Stimulated activated naive CD8-positive, alpha-beta T cell treated with anti-CD3 and anti-CD28 coated beads, Interleukin-15, Interleukin-2, amounts not matched to agents 100 ng/mL and 50 ng/mL, for 24 hours (primary cell): Measurements from ENCODE around the gene SFXN2.
"Not testable (repeated sequence)": the region's sequence is repeated elsewhere in the genome, so short reads cannot be mapped to it uniquely, and the experiment has no call there.

Experiments used
- H3K27ac Mint-ChIP-seq: one replicate; pipeline ENCODE4 v1.8.0; 2021; ENCODE audit warnings: mild to moderate bottlenecking, mixed read lengths
- H3K27me3 Mint-ChIP-seq: one replicate; pipeline ENCODE4 v1.8.0; 2021; ENCODE audit warnings: mixed read lengths
- H3K36me3 Mint-ChIP-seq: one replicate; pipeline ENCODE4 v1.8.0; 2021; ENCODE audit warnings: low read depth, mixed read lengths
- H3K4me1 Mint-ChIP-seq: one replicate; pipeline ENCODE4 v1.8.0; 2021; ENCODE audit warnings: low read depth, mixed read lengths
- H3K4me3 Mint-ChIP-seq: one replicate; pipeline ENCODE4 v1.8.0; 2021; ENCODE audit warnings: mild to moderate bottlenecking, mixed read lengths
- H3K9me3 Mint-ChIP-seq: one replicate; pipeline ENCODE4 v1.8.0; 2021; ENCODE audit warnings: mixed read lengths

Gene SFXN2

DNA sequence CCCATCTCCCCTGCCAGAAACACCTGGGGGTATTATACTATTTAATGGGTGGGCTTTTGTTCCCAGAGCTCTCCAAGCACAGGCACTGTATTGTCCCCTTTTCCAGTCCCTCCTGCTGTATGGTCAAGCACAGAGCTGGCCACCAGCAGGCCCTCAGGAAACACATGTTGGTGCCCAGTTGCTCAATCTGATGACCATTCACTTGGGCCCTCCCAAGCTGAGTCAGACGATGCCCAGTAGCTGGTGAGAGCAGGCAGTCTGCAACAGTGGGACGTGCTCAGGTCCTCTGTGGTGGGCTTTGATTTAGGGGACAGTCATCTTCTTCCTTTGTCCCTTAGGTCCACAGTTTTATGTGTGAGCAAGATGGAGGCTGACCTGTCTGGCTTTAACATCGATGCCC, 11.8 kb downstream of the SFXN2 start:
- no peak overlapping the region for H3K4me3 Mint-ChIP-seq
- no peaks in the 10 kb centered on the region for H3K27me3 Mint-ChIP-seq
- H3K4me1 Mint-ChIP-seq: peaks cover 32% of the 10 kb centered on the region
- no peak overlapping the region for H3K27ac Mint-ChIP-seq
- H3K36me3 Mint-ChIP-seq: peaks cover 41% of the 10 kb centered on the region
- H3K9me3 Mint-ChIP-seq: peaks cover 4% of the 10 kb centered on the region

DNA sequence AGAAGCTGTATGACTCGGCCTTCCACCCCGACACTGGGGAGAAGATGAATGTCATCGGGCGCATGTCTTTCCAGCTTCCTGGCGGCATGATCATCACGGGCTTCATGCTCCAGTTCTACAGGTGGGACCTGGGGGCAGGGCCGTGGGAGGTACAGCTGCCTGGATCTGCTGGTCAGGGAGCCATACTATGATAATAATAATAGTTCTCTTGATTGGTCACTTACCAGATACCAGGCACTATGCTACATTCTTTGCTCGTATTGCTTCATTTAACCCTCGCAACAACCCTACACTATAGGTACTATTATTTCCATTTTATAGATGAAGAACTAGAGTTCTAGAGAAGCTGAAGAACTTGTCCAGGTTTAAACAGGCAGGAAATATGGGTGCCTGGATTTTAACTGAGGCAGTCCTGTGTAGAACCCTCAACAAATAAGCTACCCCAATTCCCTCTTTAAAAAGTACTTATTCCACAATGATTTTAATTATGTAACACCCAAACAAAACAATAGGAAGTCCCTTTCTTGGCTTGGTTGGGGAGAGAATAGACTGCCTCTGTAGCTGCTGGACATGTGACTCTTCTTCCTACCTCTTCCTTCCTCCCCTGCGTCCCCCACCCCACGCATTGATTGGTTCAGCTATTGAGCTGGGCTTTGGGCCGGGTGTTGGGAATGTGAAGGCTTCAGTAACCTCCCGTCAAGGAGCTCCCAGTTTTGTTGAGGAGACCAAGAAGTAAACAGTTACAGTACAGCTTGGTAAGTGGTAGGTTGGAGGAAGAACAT, 12.8 kb downstream of the SFXN2 start:
- Mint-ChIP-seq H3K4me3 (no peak overlapping the region), H3K4me1 (peaks cover 26% of the 10 kb centered on the region), H3K27ac (peak overlapping the region; percentile 45), H3K27me3 (no peaks in the 10 kb centered on the region), H3K9me3 (peaks cover 4% of the 10 kb centered on the region), H3K36me3 (peaks cover 43% of the 10 kb centered on the region)

DNA sequence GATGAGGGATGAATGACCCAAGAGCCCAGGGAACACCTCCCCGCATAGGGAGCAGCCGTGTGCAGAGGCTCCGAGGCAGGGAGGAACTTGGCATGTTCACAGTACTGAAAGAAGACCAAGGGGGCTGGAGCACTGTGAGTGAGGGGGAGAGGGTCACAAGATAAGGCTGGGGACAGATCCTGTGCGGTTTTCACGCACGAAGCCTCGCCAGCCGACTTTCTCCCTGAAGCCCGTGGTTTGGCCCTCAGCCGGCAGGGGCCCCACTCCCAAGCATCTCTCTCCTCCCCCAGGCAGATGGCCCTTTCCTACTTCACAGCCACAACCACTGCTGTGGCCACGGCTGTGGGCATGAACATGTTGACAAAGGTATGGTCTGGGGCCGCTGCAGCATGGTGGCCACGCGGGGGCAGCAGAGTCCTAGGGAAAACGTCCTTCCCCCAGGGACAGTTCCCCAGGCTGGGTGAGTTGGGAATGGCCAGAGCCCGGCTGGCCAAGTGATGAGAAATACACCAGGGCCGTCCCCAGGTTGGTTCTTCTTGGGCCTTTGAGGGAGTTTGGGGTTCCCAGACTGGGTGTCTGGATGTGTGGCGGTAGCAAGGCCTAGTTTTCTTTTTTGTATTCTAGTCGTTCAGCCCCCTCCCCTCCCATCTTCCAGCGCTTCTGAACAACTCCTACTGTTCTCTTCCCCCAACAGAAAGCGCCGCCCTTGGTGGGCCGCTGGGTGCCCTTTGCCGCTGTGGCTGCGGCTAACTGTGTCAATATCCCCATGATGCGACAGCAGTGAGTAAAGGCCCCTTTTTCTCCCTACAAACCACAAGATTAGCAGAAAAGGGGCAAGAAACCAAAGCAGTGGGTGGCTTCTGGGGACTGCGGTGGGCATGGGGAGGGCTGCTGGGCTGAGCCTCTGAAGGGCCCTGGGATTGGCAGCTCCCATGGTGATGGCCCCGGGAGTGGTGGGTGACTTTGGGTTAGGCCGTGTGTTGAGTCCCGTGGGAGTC, 14.9 kb downstream of the SFXN2 start:
- Mint-ChIP-seq H3K36me3 (peaks cover 52% of the 10 kb centered on the region), H3K27me3 (no peaks in the 10 kb centered on the region), H3K9me3 (no peaks in the 10 kb centered on the region), H3K4me1 (peaks cover 25% of the 10 kb centered on the region), H3K27ac (peak overlapping the region; percentile 70), H3K4me3 (no peak overlapping the region)

DNA sequence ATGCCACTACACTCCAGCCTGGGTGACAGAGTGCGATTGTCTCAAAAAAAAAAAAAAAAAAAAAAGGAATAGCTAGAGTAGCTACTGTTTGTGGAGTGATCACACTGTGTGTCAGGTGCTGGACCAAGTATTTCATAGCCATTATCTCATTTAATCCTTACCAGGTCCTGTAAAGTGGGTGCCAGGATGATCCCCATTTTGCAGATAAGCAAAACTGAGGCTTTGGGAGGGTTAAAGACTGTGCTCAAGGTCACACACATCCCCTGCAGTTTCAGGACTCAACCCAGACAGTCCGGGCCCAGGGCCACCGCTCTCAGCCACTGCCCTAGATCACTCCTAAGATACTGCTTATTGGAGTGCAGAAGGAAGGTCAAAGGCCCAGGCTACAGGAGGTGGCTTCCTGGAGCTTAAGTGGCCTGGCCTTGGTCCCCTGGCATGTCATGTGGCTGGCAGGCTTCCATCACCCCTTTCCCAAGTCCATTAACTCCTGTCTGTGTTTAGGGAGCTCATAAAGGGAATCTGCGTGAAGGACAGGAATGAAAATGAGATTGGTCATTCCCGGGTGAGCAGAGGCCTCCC, 16.9 kb downstream of the SFXN2 start:
- Mint-ChIP-seq H3K9me3 (no peaks in the 10 kb centered on the region), H3K4me3 (no peak overlapping the region), H3K4me1 (peaks cover 25% of the 10 kb centered on the region), H3K27ac (no peak overlapping the region), H3K27me3 (no peaks in the 10 kb centered on the region), H3K36me3 (peaks cover 53% of the 10 kb centered on the region)

DNA sequence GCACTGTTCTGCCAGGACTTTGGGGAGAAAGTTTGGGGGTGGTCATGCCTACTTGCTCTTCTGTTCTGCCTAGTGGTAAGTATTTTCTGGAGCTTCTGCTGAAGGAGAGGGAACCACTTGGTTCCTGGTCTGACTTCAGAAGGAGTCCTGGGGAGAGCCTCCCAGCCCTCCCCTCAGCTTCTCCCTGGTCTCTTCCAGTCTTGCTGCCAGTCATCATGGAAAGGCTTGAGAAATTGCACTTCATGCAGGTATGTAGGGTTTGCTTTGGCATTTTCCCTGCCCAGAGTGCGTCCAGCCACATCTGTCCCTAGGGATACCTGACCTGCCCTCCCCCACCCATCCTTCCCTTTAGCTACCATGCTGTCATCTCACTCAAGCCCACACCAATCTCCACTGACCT, 18.2 kb downstream of the SFXN2 start:
- peak overlapping the region; percentile 16 for H3K27ac Mint-ChIP-seq
- H3K4me3 Mint-ChIP-seq: no peak overlapping the region
- no peaks in the 10 kb centered on the region for H3K9me3 Mint-ChIP-seq
- H3K36me3 Mint-ChIP-seq: peaks cover 43% of the 10 kb centered on the region
- no peaks in the 10 kb centered on the region for H3K27me3 Mint-ChIP-seq
- H3K4me1 Mint-ChIP-seq: peaks cover 23% of the 10 kb centered on the region

DNA sequence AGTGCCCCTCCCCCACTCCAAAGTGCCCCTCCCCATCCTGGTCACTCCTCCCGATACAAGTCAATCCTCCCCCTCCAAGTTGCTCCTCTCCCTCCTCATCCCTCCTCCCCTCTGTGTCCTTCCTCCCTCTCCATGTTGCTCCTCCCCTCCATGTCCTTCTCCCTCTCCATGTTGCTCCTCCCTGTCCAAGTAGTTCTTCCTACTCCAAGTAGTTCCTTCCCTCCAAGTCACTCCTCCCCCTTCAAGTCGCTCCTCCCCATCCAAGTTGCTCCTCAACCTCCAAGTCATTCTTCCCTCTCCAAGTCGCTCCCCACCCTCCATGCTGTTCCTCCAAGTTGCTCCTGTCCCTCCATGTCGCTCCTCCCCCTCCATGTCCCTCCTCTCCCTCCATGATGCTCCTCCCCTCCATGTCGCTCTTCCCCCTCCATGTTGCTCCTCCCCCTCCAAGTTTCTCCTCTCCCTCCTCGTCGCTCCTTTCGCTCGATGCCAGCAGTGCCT, 20.7 kb downstream of the SFXN2 start:
- Mint-ChIP-seq H3K4me1 (peaks cover 3% of the 10 kb centered on the region), H3K27ac (no peak overlapping the region), H3K27me3 (no peaks in the 10 kb centered on the region), H3K4me3 (no peak overlapping the region), H3K36me3 (peaks cover 28% of the 10 kb centered on the region), H3K9me3 (no peaks in the 10 kb centered on the region)

DNA sequence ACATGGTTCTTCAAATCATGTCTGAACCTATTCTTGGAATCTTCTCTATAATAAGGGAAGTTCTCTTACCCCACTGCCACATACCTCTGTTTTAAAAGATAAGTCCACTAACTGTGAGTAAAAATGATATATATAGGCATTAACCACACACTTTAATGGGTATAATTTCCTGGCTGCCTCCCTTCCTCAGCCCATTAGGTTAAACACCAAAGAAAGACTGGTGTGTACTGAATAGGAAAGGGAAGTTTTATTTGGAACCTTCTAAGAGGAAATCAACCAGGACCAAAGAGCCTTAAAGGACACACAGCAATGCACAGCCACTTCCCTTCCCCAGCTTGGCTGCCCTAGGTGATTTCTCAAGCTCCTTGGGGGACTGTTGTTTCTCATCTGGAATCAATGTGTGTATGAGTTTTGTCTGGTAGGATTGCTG, 24.3 kb downstream of the SFXN2 start:
- Mint-ChIP-seq H3K36me3 (peaks cover 9% of the 10 kb centered on the region), H3K27ac (peak overlapping the region; percentile 16), H3K27me3 (no peaks in the 10 kb centered on the region), H3K4me1 (peaks cover 11% of the 10 kb centered on the region), H3K9me3 (peaks cover 6% of the 10 kb centered on the region), H3K4me3 (no peak overlapping the region)

DNA sequence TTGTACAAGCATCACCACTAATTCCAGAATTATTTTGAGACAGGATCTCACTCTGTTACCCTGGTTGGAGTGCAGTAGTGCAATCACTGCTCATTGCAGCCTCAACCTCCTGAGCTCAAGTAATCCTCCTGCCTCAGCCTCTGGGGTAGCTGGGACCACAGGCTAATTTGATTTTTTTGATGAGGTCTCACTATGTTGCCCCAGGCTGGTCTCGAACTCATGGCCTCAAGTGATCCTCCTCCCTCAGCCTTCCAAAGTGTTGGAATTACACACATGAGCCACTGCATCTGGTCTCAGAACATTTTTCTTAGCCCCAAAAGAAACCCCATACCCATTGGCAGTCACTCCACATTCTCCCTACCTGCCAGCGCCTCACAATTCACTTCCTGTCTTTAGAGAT, 25.8 kb downstream of the SFXN2 start:
- H3K27me3 Mint-ChIP-seq: no peaks in the 10 kb centered on the region
- H3K36me3 Mint-ChIP-seq: no peaks in the 10 kb centered on the region
- H3K27ac Mint-ChIP-seq: no peak overlapping the region
- peaks cover 6% of the 10 kb centered on the region for H3K9me3 Mint-ChIP-seq
- no peak overlapping the region for H3K4me3 Mint-ChIP-seq
- peaks cover 23% of the 10 kb centered on the region for H3K4me1 Mint-ChIP-seq

DNA sequence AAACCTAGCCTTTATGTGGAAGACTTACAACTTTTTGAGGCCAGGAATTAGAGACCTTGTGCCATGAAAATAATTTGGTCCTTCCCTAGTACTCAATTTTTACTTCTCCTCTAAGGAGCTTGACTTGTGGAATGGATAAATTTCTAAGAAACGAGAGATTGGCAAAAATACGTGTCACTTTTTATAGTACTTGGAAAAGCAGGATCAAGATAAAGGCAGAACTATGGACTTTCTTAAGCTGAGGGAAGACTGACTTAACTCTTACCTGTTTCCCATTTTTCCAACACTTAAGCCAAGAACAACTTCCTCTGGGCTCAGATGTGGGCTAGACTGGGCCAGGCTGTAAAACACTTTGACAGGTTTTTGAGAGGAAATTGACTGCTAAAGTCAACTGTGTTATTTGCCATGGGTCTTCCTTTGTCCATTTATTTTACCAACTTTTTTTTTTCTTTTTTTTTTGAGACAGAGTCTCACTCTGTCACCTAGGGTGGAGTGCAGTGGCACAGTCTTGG, 27.3 kb downstream of the SFXN2 start:
- Mint-ChIP-seq H3K4me1 (peaks cover 39% of the 10 kb centered on the region), H3K27me3 (no peaks in the 10 kb centered on the region), H3K9me3 (peaks cover 6% of the 10 kb centered on the region), H3K27ac (no peak overlapping the region), H3K4me3 (no peak overlapping the region), H3K36me3 (no peaks in the 10 kb centered on the region)

DNA sequence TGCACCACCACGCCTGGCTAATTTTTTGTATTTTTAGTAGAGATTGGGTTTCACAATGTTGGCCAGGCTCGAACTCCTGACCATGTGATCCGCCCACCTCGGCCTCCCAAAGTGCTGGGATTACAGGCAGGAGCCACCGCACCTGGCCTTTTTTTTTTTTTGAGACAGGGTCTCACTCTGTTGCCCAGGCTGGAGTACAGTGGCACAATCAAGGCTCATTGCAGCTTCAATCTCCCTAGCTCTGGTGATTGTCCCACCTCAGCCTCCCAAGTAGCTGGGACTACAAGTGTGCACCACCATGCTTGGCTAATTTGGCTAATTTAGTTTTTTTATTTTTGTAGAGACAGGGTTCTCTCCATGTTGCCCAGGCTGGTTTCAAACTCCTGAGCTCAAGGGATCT, 27.9 kb downstream of the SFXN2 start:
- H3K36me3 Mint-ChIP-seq, H3K9me3 Mint-ChIP-seq, H3K4me3 Mint-ChIP-seq, H3K27me3 Mint-ChIP-seq, H3K27ac Mint-ChIP-seq: not testable (repeated sequence)
- H3K4me1 Mint-ChIP-seq: peaks cover 42% of the 10 kb centered on the region

DNA sequence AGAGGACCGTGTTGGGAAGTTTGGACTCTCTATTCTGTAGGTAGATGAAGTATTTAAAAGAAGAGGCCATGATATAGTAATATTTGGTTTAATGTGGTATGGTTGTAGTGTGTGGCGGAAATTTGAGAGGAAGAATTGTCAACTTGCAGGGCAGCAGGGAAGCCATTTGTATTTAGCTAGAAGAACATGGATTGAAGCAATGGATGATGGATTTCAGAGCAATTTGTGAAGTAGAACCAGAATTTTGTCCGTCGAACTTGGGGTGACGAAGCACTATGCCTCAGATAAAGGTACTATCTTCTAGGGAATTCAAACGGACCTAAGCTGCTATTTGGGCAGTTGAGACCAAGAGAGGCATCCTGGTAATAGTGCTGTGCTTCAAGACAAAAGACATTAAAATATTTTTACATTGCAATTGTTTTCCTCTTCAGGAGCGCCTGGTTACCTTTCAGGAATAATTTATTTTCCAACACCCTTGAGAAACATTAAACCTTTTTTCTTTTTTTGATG, 28.7 kb downstream of the SFXN2 start:
- Mint-ChIP-seq H3K27ac (peak overlapping the region; percentile 80), H3K36me3 (peaks cover under 1% of the 10 kb centered on the region), H3K4me3 (peak overlapping the region; percentile 99), H3K27me3 (no peaks in the 10 kb centered on the region), H3K9me3 (peaks cover 6% of the 10 kb centered on the region), H3K4me1 (peaks cover 43% of the 10 kb centered on the region)

DNA sequence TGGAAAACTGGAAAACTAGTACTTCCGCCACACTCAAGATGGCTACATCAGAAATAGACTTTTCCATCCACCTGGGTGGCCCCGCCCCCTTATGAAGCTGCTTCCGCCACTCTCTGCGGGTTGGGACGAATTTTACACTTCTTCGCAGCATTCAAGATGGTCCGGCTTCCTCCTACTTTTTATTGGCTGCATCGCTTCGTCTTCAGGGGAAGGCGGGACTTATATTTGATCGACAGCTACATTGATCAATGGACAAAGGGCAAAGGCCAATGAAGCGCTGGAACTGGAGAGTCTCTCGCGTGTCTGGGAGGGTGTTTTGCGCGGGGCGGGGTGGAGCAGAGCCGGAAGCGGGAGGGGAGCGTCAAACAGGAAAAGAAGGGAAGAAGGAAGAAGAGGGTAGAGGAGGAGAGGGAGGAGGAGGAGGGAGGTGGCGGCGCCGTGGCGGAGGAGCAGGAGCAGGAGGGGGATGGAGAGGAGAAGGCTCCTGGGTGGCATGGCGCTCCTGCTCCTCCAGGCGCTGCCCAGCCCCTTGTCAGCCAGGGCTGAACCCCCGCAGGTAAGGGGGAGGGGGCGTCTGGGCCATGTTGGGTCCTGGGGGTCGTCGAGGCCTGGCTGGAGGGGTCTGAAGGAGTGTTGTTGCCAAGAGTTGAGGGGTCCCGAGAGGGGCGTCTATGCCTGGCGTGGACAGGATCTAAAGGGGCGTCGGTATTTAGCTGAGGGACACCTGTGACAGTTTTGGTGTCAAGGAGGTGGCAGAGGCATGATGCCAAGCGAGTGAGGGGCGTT, 29.3 kb downstream of the SFXN2 start, which contains the start of gene WBP1L:
TSS of gene WBP1L (plus strand) at position 361 of the 786 bp plus-strand sequence. CDS start at position 467, 106 bp downstream.
- Mint-ChIP-seq H3K4me1 (peaks cover 49% of the 10 kb centered on the region), H3K27me3 (no peaks in the 10 kb centered on the region), H3K9me3 (peaks cover 6% of the 10 kb centered on the region), H3K27ac (peak within 1 kb of the TSS; percentile 80), H3K36me3 (peaks cover 5% of the 10 kb centered on the region), H3K4me3 (peak within 1 kb of the TSS; percentile 99)

DNA sequence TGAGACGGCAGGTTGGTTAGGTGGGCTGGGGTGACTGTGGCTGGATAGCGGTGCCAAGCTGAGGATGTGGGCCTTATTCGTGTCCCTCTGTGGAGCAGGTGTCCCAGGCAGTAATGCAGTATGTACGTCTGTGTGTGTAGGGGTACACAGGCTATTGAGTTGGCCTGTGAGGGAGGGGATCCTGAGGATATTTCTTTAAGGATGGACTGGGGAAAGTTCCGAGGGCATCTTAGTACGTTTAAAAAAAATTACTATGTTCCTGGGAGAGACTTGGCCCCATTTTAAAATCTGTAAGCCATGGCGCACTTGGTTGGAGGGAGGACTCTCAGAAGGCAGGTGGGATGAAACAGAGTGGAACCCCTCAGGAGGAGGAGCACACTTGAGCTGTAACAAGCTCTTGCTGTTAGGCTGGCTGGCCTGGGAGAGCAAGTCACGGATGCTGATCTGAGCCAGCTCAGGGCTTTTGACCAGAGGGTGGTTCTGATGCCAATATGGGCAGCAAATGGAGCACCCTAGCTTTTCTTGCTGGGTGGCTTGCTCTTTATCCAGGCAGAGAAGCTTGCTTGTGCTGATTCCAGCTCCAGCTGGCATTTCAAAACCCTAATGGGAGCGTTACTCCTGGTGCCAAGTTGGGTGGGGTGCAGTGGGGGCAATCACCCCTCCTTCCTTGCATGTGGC, 30.1 kb downstream of the SFXN2 start:
- peak overlapping the region; percentile 80 for H3K27ac Mint-ChIP-seq
- H3K36me3 Mint-ChIP-seq: peaks cover 5% of the 10 kb centered on the region
- peaks cover 6% of the 10 kb centered on the region for H3K9me3 Mint-ChIP-seq
- H3K4me1 Mint-ChIP-seq: peaks cover 51% of the 10 kb centered on the region
- peak overlapping the region; percentile 99 for H3K4me3 Mint-ChIP-seq
- no peaks in the 10 kb centered on the region for H3K27me3 Mint-ChIP-seq
